Transverse colon (tissue), 4 donors: ENCODE data around the gene RMDN3.

Experiments
- EP300 ChIP-seq: sonication (generic); formaldehyde crosslinking; IDR thresholded peaks from one replicate; pipeline ENCODE4 v1.6.1; 2017; ENCODE audit warnings: antibody characterized with exemption, low read depth
- POLR2AphosphoS5 ChIP-seq, 3 donors: sonication (generic); formaldehyde crosslinking; IDR thresholded peaks; one replicate each; pipeline ENCODE4 v1.6.1; 2016; ENCODE audit warnings: antibody characterized with exemption in 3 of 3
- TF ChIP-seq, protein P1 (sequence below), 5 experiments: fragments of 200-600 bp in 3 of 5; fragments of 450-650 bp in 2 of 5; sonication (generic) in 3 of 5; IDR thresholded peaks; 1 replicate in 2 of 5; 2 replicates in 3 of 5; pipeline ENCODE4 v1.5.1; 2016 to 2017; ENCODE audit warnings: antibody characterized with exemption in 5 of 5, inconsistent platforms in 3 of 5, mild to moderate bottlenecking in 2 of 5, moderate library complexity in 1 of 5

DNA sequence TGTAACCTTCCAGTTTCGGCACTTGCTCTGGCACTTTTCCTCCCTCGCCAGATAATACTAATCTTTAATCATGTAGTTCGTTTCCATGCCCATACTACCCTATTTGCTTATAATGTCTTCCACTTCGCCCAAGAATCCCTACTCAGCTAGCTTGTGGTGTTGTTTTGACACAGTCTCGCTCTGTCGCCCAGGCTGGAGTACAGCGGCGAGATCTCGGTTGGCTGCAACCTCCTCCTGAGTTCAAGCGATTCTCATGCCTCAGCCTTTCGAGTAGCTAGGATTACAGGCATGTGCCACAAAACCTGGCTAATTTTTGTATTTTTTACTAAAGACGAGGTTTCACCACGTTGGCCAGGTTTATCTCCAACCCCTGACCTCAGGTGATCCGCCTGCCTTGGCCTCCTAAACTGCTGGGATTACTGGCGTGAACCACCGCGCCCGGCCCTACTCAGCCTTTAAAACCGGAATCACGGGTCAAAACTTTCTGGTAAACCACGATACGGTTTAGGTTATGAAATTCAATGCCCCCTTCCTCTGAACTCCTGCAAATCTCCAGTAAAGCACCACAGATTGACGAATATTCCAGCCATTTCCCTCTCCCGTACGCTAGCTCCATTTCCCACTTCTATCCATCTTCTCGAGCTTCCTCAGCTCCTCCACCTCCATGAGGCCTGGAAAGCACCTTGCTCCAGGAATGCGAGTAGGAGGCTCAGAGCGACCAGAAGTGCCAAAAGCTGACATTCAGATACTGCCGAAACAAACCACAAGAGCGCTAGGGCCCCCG lies 61.0 kb downstream of the RMDN3 start:
- TF ChIP-seq, protein P1, sequence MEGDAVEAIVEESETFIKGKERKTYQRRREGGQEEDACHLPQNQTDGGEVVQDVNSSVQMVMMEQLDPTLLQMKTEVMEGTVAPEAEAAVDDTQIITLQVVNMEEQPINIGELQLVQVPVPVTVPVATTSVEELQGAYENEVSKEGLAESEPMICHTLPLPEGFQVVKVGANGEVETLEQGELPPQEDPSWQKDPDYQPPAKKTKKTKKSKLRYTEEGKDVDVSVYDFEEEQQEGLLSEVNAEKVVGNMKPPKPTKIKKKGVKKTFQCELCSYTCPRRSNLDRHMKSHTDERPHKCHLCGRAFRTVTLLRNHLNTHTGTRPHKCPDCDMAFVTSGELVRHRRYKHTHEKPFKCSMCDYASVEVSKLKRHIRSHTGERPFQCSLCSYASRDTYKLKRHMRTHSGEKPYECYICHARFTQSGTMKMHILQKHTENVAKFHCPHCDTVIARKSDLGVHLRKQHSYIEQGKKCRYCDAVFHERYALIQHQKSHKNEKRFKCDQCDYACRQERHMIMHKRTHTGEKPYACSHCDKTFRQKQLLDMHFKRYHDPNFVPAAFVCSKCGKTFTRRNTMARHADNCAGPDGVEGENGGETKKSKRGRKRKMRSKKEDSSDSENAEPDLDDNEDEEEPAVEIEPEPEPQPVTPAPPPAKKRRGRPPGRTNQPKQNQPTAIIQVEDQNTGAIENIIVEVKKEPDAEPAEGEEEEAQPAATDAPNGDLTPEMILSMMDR (IDR thresholded peaks at IDR 0.05): no peak
- no peak for TF ChIP-seq POLR2AphosphoS5 (IDR thresholded peaks at IDR 0.05)
- no peak for TF ChIP-seq EP300
